Measurements from ENCODE around the gene ARHGAP12.

ARHGAP12 gene

GRCh38 chr10:31958856-31959255, 30.2 kb upstream of the ARHGAP12 start:
- Histone ChIP-seq H3K4me3 (ENCODE audit: low read depth, low read length) (no peak overlapping the region), H3K36me3 (no peaks in the 10 kb centered on the region), H3K27ac (no peak overlapping the region), H3K27me3 (ENCODE audit: insufficient read depth, low read depth, severe bottlenecking) (no peaks in the 10 kb centered on the region), H3K9me3 (ENCODE audit: severe bottlenecking) (no peaks in the 10 kb centered on the region)
- TF ChIP-seq CTCF (IDR thresholded peaks at IDR 0.05; ENCODE audit: low read depth, low read length): no peak
- no peak for DNase-seq

- no peak for DNase-seq
- Histone ChIP-seq H3K9me3 (ENCODE audit: severe bottlenecking) (no peaks in the 10 kb centered on the region), H3K4me3 (ENCODE audit: low read depth, low read length) (no peak overlapping the region), H3K36me3 (no peaks in the 10 kb centered on the region), H3K27ac (no peak overlapping the region), H3K27me3 (ENCODE audit: insufficient read depth, low read depth, severe bottlenecking) (no peaks in the 10 kb centered on the region)
- TF ChIP-seq CTCF (IDR thresholded peaks at IDR 0.05; ENCODE audit: low read depth, low read length): no peak
These were observed 27.7 kb upstream of the ARHGAP12 start for GRCh38 chr10:31956200-31956946.

- H3K4me3 ChIP-seq (ENCODE audit: low read depth, low read length): no peak overlapping the region
- TF ChIP-seq CTCF (IDR thresholded peaks at IDR 0.05; ENCODE audit: low read depth, low read length): no peak
- no peak for DNase-seq
These were observed 26.0 kb upstream of the ARHGAP12 start for GRCh38 chr10:31954410-31955191.

GRCh38 chr10:31953480-31953879, 24.8 kb upstream of the ARHGAP12 start:
- H3K9me3 ChIP-seq (ENCODE audit: severe bottlenecking): no peaks in the 10 kb centered on the region
- no peak for DNase-seq
- no peaks in the 10 kb centered on the region for H3K36me3 ChIP-seq
- no peak for TF ChIP-seq CTCF (IDR thresholded peaks at IDR 0.05; ENCODE audit: low read depth, low read length)
- no peaks in the 10 kb centered on the region for H3K27me3 ChIP-seq (ENCODE audit: insufficient read depth, low read depth, severe bottlenecking)
- no peak overlapping the region for H3K27ac ChIP-seq
- no peak overlapping the region for H3K4me3 ChIP-seq (ENCODE audit: low read depth, low read length)

More at GRCh38 chr10:31954410-31955191, 26.0 kb upstream of the ARHGAP12 start:
- Histone ChIP-seq H3K9me3 (ENCODE audit: severe bottlenecking) (no peaks in the 10 kb centered on the region), H3K36me3 (no peaks in the 10 kb centered on the region), H3K27ac (no peak overlapping the region), H3K27me3 (ENCODE audit: insufficient read depth, low read depth, severe bottlenecking) (no peaks in the 10 kb centered on the region)

- no peak for DNase-seq
- TF ChIP-seq CTCF (IDR thresholded peaks at IDR 0.05; ENCODE audit: low read depth, low read length): no peak
- H3K27ac ChIP-seq: no peak overlapping the region
- no peaks in the 10 kb centered on the region for H3K36me3 ChIP-seq
- H3K9me3 ChIP-seq (ENCODE audit: severe bottlenecking): no peaks in the 10 kb centered on the region
- no peak overlapping the region for H3K4me3 ChIP-seq (ENCODE audit: low read depth, low read length)
- no peaks in the 10 kb centered on the region for H3K27me3 ChIP-seq (ENCODE audit: insufficient read depth, low read depth, severe bottlenecking)
These were observed 24.4 kb upstream of the ARHGAP12 start for GRCh38 chr10:31953080-31953479.
